ENCODE data around the gene ZNF836. TPM values are rescaled to one million over a fixed set of nuclear protein-coding genes. Genes with fewer than 3 reads are reported as not detected.

Gene ZNF836
- total and polyA plus RNA-seq, 7 experiments from 2014 or later: 10.2 to 57.5 (median 21.5) TPM

DNA sequence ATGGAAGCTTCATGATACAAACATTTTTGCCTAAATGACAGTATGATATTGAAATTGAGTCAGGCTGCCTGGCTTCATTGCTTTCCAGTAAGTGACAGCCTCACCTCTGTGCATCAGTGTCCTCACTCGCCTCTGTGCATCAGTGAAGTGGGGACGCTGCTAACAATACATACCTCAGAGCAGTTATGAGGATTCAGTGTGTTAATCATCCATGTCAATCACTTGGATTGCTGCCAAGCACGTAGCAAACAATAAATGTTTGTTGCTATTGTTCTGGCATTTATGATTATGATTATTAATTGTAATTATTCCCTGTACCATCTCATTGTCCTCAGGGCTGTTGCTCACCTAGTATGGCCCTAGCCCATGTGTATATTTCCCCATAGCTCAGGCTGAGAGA, 27.3 kb upstream of the ZNF836 start:
- Histone ChIP-seq H3K4me1 (ENCODE audit: control insufficient read depth in 2 of 2, insufficient read depth in 2 of 2, low read length in 2 of 2) (peaks cover 4 to 19% of the 10 kb centered on the region in 2 donors), H3K9me3 (ENCODE audit: control insufficient read depth in 2 of 3, low read length in 3 of 3) (no peaks in the 10 kb centered on the region), H3K4me3 (ENCODE audit: low read length) (no peak overlapping the region), H3K27me3 (ENCODE audit: control insufficient read depth in 2 of 2, insufficient read depth in 2 of 2, low read length in 2 of 2) (no peaks in the 10 kb centered on the region), H3K27ac (ENCODE audit: low read depth, low read length) (no peak overlapping the region), H3K36me3 (ENCODE audit: control insufficient read depth in 2 of 3, insufficient read depth in 3 of 3, low read length in 3 of 3) (peaks cover 16 to 76% (median 29%) of the 10 kb centered on the region in 3 experiments)
- ChIA-PET POLR2A (interaction anchor here (0.6 to 1.8 kb wide), 3 partner anchors 9 to 100 kb away, joined by 3 to 5 read pairs (median 4); partner anchors contain the start of gene ZNF836), CTCF (interaction anchor here (1.5 kb wide), 1 partner anchor 39 kb away, joined by 4 read pairs; no protein-coding TSS in a partner anchor)
- no peak overlapping the region for H3K4me3 Mint-ChIP-seq
- intact Hi-C loops (cut with micrococcal nuclease): no loop called here
- no peak for DNase-seq
- peaks cover 16 to 93% (median 87%) of the 10 kb centered on the region in 7 donors for H3K4me1 Mint-ChIP-seq
- H3K27ac Mint-ChIP-seq: peak overlapping the region in 1 of 9 donors; percentile 38
- H3K9me3 Mint-ChIP-seq: no peaks in the 10 kb centered on the region
- no peaks in the 10 kb centered on the region for H3K27me3 Mint-ChIP-seq
- ATAC-seq: no peak
- peaks cover 0 to 64% (median 37%) of the 10 kb centered on the region in 5 donors for H3K36me3 Mint-ChIP-seq

DNA sequence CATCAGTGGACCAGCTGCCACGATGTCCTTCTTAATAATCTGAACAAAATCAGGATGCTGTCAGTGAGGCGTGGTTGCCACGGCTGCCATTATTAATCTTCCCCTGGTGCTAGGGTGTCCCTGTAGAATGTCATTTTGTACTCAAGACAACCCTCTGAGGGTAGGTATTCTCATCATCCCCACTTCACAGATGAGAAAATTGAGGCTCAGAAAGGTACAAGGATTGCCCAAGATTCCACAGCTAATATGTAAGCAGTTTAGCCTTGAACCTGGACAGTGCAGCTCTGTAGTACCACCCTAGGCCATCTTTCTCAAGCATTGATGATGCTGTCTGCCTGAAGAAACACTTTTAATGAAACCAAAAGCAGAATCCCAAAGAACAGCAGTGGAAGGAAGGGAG, 26.5 kb upstream of the ZNF836 start:
- no peak for ATAC-seq
- no peak overlapping the region for H3K27ac ChIP-seq (ENCODE audit: low read depth, low read length)
- H3K9me3 Mint-ChIP-seq: no peaks in the 10 kb centered on the region
- H3K27ac Mint-ChIP-seq: peak overlapping the region in 3 of 9 donors; percentile 11 to 41 (median 22)
- no peaks in the 10 kb centered on the region for H3K9me3 ChIP-seq (ENCODE audit: control insufficient read depth in 2 of 3, low read length in 3 of 3)
- CTCF ChIA-PET: interaction anchor here (1.5 kb wide), 1 partner anchor 40 kb away, joined by 4 read pairs; no protein-coding TSS in a partner anchor
- H3K27me3 ChIP-seq (ENCODE audit: control insufficient read depth in 2 of 2, insufficient read depth in 2 of 2, low read length in 2 of 2): no peaks in the 10 kb centered on the region
- peaks cover 12 to 72% (median 23%) of the 10 kb centered on the region in 3 experiments for H3K36me3 ChIP-seq (ENCODE audit: control insufficient read depth in 2 of 3, insufficient read depth in 3 of 3, low read length in 3 of 3)
- POLR2A ChIA-PET: interaction anchor here (0.5 to 1.8 kb wide), 4 partner anchors 9 to 100 kb away, joined by 3 to 5 read pairs (median 4); partner anchors contain the start of gene ZNF836
- no peak for DNase-seq
- H3K36me3 Mint-ChIP-seq: peaks cover 3 to 61% (median 36%) of the 10 kb centered on the region in 5 donors
- peaks cover 4 to 19% of the 10 kb centered on the region in 2 donors for H3K4me1 ChIP-seq (ENCODE audit: control insufficient read depth in 2 of 2, insufficient read depth in 2 of 2, low read length in 2 of 2)
- peaks cover 18 to 95% (median 87%) of the 10 kb centered on the region in 7 donors for H3K4me1 Mint-ChIP-seq
- intact Hi-C loops (cut with micrococcal nuclease): no loop called here
- H3K4me3 ChIP-seq (ENCODE audit: low read length): no peak overlapping the region
- no peak overlapping the region for H3K4me3 Mint-ChIP-seq
- no peaks in the 10 kb centered on the region for H3K27me3 Mint-ChIP-seq

DNA sequence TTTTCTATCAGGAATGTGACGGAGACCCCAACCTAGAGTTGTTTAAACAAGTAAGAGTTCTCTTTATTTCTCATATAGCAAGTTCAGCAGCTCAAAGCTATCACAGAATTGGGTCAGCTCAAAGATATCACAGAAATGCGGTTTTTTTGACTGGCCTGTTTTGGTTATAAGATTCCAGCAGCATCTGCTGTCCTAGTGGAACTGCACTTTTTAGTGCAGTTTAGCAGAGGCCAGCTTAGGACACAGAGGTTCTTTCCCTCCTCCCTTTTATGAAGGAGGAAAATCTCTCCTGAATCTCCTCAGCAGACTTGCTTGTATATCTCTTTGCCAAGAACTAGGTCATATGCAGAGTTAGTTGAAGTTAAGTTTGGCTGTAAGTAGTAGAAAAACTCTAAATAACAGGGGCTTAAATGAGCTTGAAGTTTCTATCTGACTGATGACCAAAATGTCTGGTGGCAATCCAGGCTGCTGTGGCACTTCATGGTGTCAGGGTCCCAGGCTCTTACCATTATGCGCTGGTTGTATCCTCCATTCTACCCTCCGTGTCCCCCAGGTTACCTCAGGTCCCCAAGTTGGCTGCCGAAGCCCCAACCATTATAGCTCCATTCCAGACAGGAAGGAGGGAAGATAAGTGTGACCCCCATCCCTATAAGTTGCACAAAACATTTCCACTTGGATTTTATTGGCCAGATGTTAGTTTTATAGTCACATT, 25.0 kb upstream of the ZNF836 start:
- Histone ChIP-seq H3K4me3 (ENCODE audit: low read length) (no peak overlapping the region), H3K36me3 (ENCODE audit: control insufficient read depth in 2 of 3, insufficient read depth in 3 of 3, low read length in 3 of 3) (peaks cover 7 to 63% (median 17%) of the 10 kb centered on the region in 3 experiments), H3K4me1 (ENCODE audit: control insufficient read depth in 2 of 2, insufficient read depth in 2 of 2, low read length in 2 of 2) (peaks cover 17 to 34% of the 10 kb centered on the region in 2 donors), H3K9me3 (ENCODE audit: control insufficient read depth in 2 of 3, low read length in 3 of 3) (no peaks in the 10 kb centered on the region), H3K27me3 (ENCODE audit: control insufficient read depth in 2 of 2, insufficient read depth in 2 of 2, low read length in 2 of 2) (no peaks in the 10 kb centered on the region), H3K27ac (ENCODE audit: low read depth, low read length) (no peak overlapping the region)
- no peaks in the 10 kb centered on the region for H3K27me3 Mint-ChIP-seq
- peak overlapping the region in 1 of 9 donors; percentile 59 for H3K27ac Mint-ChIP-seq
- no peak for DNase-seq
- peaks cover 4 to 61% (median 36%) of the 10 kb centered on the region in 5 donors for H3K36me3 Mint-ChIP-seq
- no peak for ATAC-seq
- no peak overlapping the region for H3K4me3 Mint-ChIP-seq
- ChIA-PET POLR2A (interaction anchor here (0.5 kb wide), 1 partner anchor 17 kb away, joined by 3 read pairs; no protein-coding TSS in a partner anchor), CTCF (interaction anchor here (1.1 kb wide), 1 partner anchor 41 kb away, joined by 8 read pairs; no protein-coding TSS in a partner anchor)
- H3K4me1 Mint-ChIP-seq: peaks cover 27 to 95% (median 87%) of the 10 kb centered on the region in 7 donors
- intact Hi-C loops (cut with micrococcal nuclease): no loop called here
- H3K9me3 Mint-ChIP-seq: no peaks in the 10 kb centered on the region

DNA sequence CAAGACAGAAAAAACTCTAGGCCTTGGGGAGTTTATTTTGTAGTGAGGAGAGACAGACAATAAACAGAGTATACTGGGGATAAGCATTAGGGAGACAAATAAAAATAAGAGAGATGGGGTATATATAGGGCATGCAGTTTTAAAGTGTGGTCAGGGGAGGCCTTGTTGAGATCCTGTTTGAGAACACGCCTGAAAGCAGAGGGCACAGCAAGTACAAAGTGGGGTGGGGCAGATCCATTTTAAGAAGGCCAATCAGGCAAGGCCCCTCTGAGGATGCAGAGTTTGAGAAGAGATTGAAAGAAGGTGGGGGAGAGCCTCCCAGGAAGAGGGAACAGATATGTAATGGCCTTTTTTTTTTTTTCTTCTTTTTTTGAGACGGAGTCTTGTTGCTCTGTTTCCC, 20.5 kb upstream of the ZNF836 start:
- Histone ChIP-seq H3K36me3 (ENCODE audit: control insufficient read depth in 2 of 3, insufficient read depth in 3 of 3, low read length in 3 of 3) (peaks cover 7 to 46% (median 13%) of the 10 kb centered on the region in 3 experiments), H3K27me3 (ENCODE audit: control insufficient read depth in 2 of 2, insufficient read depth in 2 of 2, low read length in 2 of 2) (no peaks in the 10 kb centered on the region), H3K4me3 (ENCODE audit: low read length) (peak overlapping the region; percentile 86), H3K9me3 (ENCODE audit: control insufficient read depth in 2 of 3, low read length in 3 of 3) (no peaks in the 10 kb centered on the region), H3K4me1 (ENCODE audit: control insufficient read depth in 2 of 2, insufficient read depth in 2 of 2, low read length in 2 of 2) (peaks cover 34 to 47% of the 10 kb centered on the region in 2 donors), H3K27ac (ENCODE audit: low read depth, low read length) (peak overlapping the region; percentile 97)
- Mint-ChIP-seq H3K9me3 (peaks cover 0 to 2% (median 0%) of the 10 kb centered on the region in 11 donors), H3K4me3 (peak overlapping the region; percentile 91 to 99 (median 96)), H3K36me3 (peaks cover 4 to 42% (median 32%) of the 10 kb centered on the region in 5 donors), H3K4me1 (peaks cover 30 to 78% (median 63%) of the 10 kb centered on the region in 7 donors), H3K27ac (peak overlapping the region; percentile 12 to 100 (median 60)), H3K27me3 (no peaks in the 10 kb centered on the region)
- ChIA-PET CTCF (no interaction called here), POLR2A (interaction anchor here (0.8 to 1.4 kb wide), 3 partner anchors 11 to 143 kb away, joined by 3 to 5 read pairs (median 3); partner anchors contain the start of genes ZNF432 and ZNF836)
- intact Hi-C loops (cut with micrococcal nuclease): loop anchor here (2.0 to 5.0 kb wide), 4 partner anchors 45 to 490 kb away; partner anchors contain the start of gene ZNF613 (in 1 of the 2)
- ATAC-seq: no peak
- DNase-seq: no peak

DNA sequence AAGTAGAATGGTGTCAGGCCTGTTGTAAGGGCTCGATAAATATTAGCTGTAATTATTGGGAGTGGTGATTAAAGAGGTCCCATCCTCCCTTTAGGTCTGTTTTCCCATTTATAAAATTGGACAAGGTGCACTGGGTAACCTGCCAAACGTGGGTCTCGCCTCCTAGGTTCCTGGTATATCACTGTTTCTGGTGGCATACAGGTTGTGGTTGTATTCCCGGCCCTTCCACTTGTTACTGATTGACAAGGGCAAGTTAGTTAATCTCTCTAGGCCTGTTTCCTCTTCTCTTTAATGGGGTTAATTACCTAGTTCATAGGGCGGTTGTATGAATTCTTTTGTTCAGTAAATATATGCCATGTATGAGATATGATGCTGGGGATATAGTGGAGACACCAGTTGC, 20.0 kb upstream of the ZNF836 start:
- intact Hi-C loops (cut with micrococcal nuclease): loop anchor here (2.0 to 5.0 kb wide), 4 partner anchors 45 to 489 kb away; partner anchors contain the start of gene ZNF613 (in 1 of the 2)
- Histone ChIP-seq H3K36me3 (ENCODE audit: control insufficient read depth in 2 of 3, insufficient read depth in 3 of 3, low read length in 3 of 3) (peaks cover 2 to 41% (median 13%) of the 10 kb centered on the region in 3 experiments), H3K4me1 (ENCODE audit: control insufficient read depth in 2 of 2, insufficient read depth in 2 of 2, low read length in 2 of 2) (peaks cover 34 to 47% of the 10 kb centered on the region in 2 donors), H3K27me3 (ENCODE audit: control insufficient read depth in 2 of 2, insufficient read depth in 2 of 2, low read length in 2 of 2) (no peaks in the 10 kb centered on the region), H3K4me3 (ENCODE audit: low read length) (peak overlapping the region; percentile 86), H3K27ac (ENCODE audit: low read depth, low read length) (peak overlapping the region; percentile 97), H3K9me3 (ENCODE audit: control insufficient read depth in 2 of 3, low read length in 3 of 3) (no peaks in the 10 kb centered on the region)
- Mint-ChIP-seq H3K36me3 (peaks cover 4 to 37% (median 29%) of the 10 kb centered on the region in 5 donors), H3K4me3 (peak overlapping the region; percentile 91 to 99 (median 96)), H3K27me3 (no peaks in the 10 kb centered on the region), H3K9me3 (peaks cover 0 to 2% (median 0%) of the 10 kb centered on the region in 11 donors), H3K4me1 (peaks cover 30 to 74% (median 58%) of the 10 kb centered on the region in 7 donors), H3K27ac (peak overlapping the region; percentile 30 to 100 (median 60))
- POLR2A ChIA-PET: interaction anchor here (0.6 to 1.4 kb wide), 3 partner anchors 20 to 143 kb away, joined by 3 to 5 read pairs (median 3); partner anchors contain the start of genes ZNF432 and ZNF836
- CTCF ChIA-PET: no interaction called here
- no peak for DNase-seq
- ATAC-seq: no peak

Data from naive thymus-derived CD4-positive, alpha-beta T cell (primary cell).